Heart left ventricle (tissue), 16 donors: ENCODE results near the gene TH. TPM values are rescaled to one million over a fixed set of nuclear protein-coding genes. Genes with fewer than 3 reads are reported as not detected.
"Not testable (repeated sequence)": the region's sequence is repeated elsewhere in the genome, so short reads cannot be mapped to it uniquely, and the experiment has no call there.

Source experiments
- ATAC-seq, 4 donors: fragments of 200-7000 bp; cut with Tn5 transposase; one replicate each; pipeline ENCODE4 v1.9.1; 2020 to 2022; ENCODE audit warnings: moderate library complexity in 4 of 4, mild to moderate bottlenecking in 3 of 4, moderate number of reproducible peaks in 1 of 4
- DNase-seq, 5 donors: peaks; one replicate each; pipeline ENCODE4 v3.0.0-alpha.2; 2020
- H3K27ac ChIP-seq, 12 donors: fragments of 200-600 bp; sonication (generic) in 4 of 12; one replicate each; pipeline versions ENCODE4 v1.5.0 to v1.8.0; 2016 to 2022; ENCODE audit warnings: mild to moderate bottlenecking in 2 of 12
- H3K27me3 ChIP-seq, 9 donors: fragments of 200-600 bp; sonication (generic) in 2 of 9; one replicate each; pipeline versions ENCODE4 v1.5.1 to v1.8.0; 2016 to 2022; ENCODE audit warnings: mild to moderate bottlenecking in 3 of 9
- H3K36me3 ChIP-seq, 9 donors: fragments of 200-600 bp; sonication (generic) in 2 of 9; one replicate each; pipeline versions ENCODE4 v1.5.0 to v1.8.0; 2018 to 2022; ENCODE audit warnings: mild to moderate bottlenecking in 2 of 9
- H3K4me1 ChIP-seq, 12 donors: fragments of 200-600 bp; sonication (generic) in 4 of 12; one replicate each; pipeline versions ENCODE4 v1.5.0 to v1.8.0; 2016 to 2022; ENCODE audit warnings: mild to moderate bottlenecking in 3 of 12
- H3K4me3 ChIP-seq, 12 donors: fragments of 200-600 bp; sonication (generic) in 4 of 12; one replicate each; pipeline versions ENCODE4 v1.5.0 to v1.8.0; 2017 to 2022; ENCODE audit warnings: mild to moderate bottlenecking in 9 of 12, moderate library complexity in 4 of 12
- H3K9me3 ChIP-seq, 12 donors: fragments of 200-600 bp; sonication (generic) in 4 of 12; one replicate each; pipeline versions ENCODE4 v1.5.0 to v1.8.0; 2016 to 2022; ENCODE audit warnings: mild to moderate bottlenecking in 1 of 12
- CTCF ChIP-seq, 12 donors: fragments of 200-600 bp; sonication (generic) in 4 of 12; IDR thresholded peaks; one replicate each; pipeline versions ENCODE4 v1.5.0 to v1.8.0; 2018 to 2022; ENCODE audit warnings: antibody characterized with exemption in 12 of 12, mild to moderate bottlenecking in 5 of 12
- POLR2A ChIP-seq, 2 donors: fragments of 450-650 bp; IDR thresholded peaks; one replicate each; pipeline ENCODE4 v1.6.1; 2017; ENCODE audit warnings: antibody characterized with exemption in 2 of 2, mild to moderate bottlenecking in 2 of 2, moderate library complexity in 2 of 2
- WGBS, 4 donors: extraction: QIAGEN DNeasy Blood & Tissue Kit in 2 of 4; methylation state at CpG; one replicate each; pipeline versions ENCODE4 v1.1.5 to v1.1.7; 2013 to 2018; 5-methylcytosine and 5-hydroxymethylcytosine counted together
- intact Hi-C, 10 donors: fragments of 100-400 bp; cut with DNase I; formaldehyde crosslinking; loops; one replicate each; pipeline versions ENCODE4 v1.11.1 to v1.14.2; 2022
- polyA plus RNA-seq, 2 donors: library from polyadenylated mRNA; stranded (reverse); fragments of 200-250 nt; gene quantifications; one replicate each; pipeline ENCODE4 v1.2.3, GENCODE V29; 2013
- total RNA-seq, 9 donors: library from RNA; depleted of rRNA in 2 of 9; stranded (reverse); fragments of >200 nt in 2 of 9; fragmentation: NEBNext Ultra II Directional in 3 of 9; extraction: Animal tissue kit (Norgen Biotek cat#: 25700) in 3 of 9; gene quantifications; one replicate each; pipeline versions ENCODE4 v1.1.0 to v1.2.4, GENCODE V29; 2016 to 2023
- donor health status: ischemic (EF 13 %, LVEDD 7.1; RV severe dilation, severe dysfunction).
- donor health status: healthy with polysubstance abuse.
- donor health status: DM: no; HTN: yes; CAD: no.
- donor health status: DM: no; HTN: no; CAD: no.
- donor health status: ischemic (EF 25% LVEDD 6.9; RV normal size, moderate dysfunction).
- donor health status: ischemic (EF 25% LVEDD 5.7; RV mildly dilated, moderate dysfunction).
- donor health status: healthy.
- donor health status: DM: yes; HTN: yes; CAD: no.
- donor health status: ischemic (EF 35%, LVEDD 5.7; RV mildly dilated, moderate dysfunction).
- donor health status: nonischemic (EF 11% LVEDD 7.7; RV severe dilation, severe dysfunction).
- donor health status: DM: yes; HTN: yes; CAD: no.
- donor health status: PGD.
- donor health status: ischemic (EF 29% LVEDD 5.4; RV normal size, mild dysfunction).
- donor health status: nonischemic (EF 23%, LVEDD 6.1; RV moderate dilation, normal function).

TH gene
- total and polyA plus RNA-seq, 11 donors = 0.08 TPM; not detected in 10

- Histone ChIP-seq H3K9me3 (no peaks in the 10 kb centered on the region), H3K4me3 (no peak overlapping the region), H3K27me3 (peaks cover 0 to 5% (median 0%) of the 10 kb centered on the region in 9 donors), H3K4me1 (no peaks in the 10 kb centered on the region), H3K36me3 (peaks cover 0 to 4% (median 0%) of the 10 kb centered on the region in 9 donors), H3K27ac (no peak overlapping the region)
- intact Hi-C loops = no loop called here
- TF ChIP-seq CTCF (IDR thresholded peaks at IDR 0.05) = no peak
- TF ChIP-seq POLR2A (IDR thresholded peaks at IDR 0.05) = no peak
- peak in 1 of 5 donors; percentile 0 for DNase-seq
- 87 to 95% (median 92%) methylated on average over 2 of the region's 2 CpGs for WGBS, 4 donors
- ATAC-seq = no peak
These were observed 45.0 kb downstream of the TH start for GRCh38 chr11:2126520-2127085.

GRCh38 chr11:2124736-2125484, 46.7 kb downstream of the TH start:
- WGBS, 4 donors = 89 to 91% (median 90%) methylated on average over 8 to 10 of the region's 10 CpGs

GRCh38 chr11:2123628-2123960, 48.0 kb downstream of the TH start:
- DNase-seq (peak in 1 of 5 donors; percentile 51), ATAC-seq (no peak)
- 89 to 91% (median 90%) methylated on average over 7 of the region's 7 CpGs for WGBS, 4 donors
- H3K9me3 ChIP-seq = no peaks in the 10 kb centered on the region
- TF ChIP-seq POLR2A (IDR thresholded peaks at IDR 0.05) = no peak
- no peak for TF ChIP-seq CTCF (IDR thresholded peaks at IDR 0.05)
- intact Hi-C loops = loop anchor here in 2 of 10 donors (5.0 kb wide), 2 partner anchors 36 to 51 kb away; no protein-coding TSS in a partner anchor
- no peaks in the 10 kb centered on the region for H3K36me3 ChIP-seq
- H3K4me1 ChIP-seq = no peaks in the 10 kb centered on the region
- H3K4me3 ChIP-seq = no peak overlapping the region
- peaks cover 0 to 21% (median 6%) of the 10 kb centered on the region in 9 donors for H3K27me3 ChIP-seq
- no peak overlapping the region for H3K27ac ChIP-seq

More at GRCh38 chr11:2124736-2125484, 46.7 kb downstream of the TH start:
- H3K27ac ChIP-seq, H3K4me3 ChIP-seq, ATAC-seq, H3K4me1 ChIP-seq, H3K36me3 ChIP-seq, H3K9me3 ChIP-seq: not testable (repeated sequence)
- peaks cover 0 to 21% (median 6%) of the 10 kb centered on the region in 9 donors for H3K27me3 ChIP-seq
- DNase-seq = peak in 1 of 5 donors; percentile 2
- intact Hi-C loops = loop anchor here in 2 of 10 donors (5.0 kb wide), 2 partner anchors 38 to 53 kb away; no protein-coding TSS in a partner anchor

- DNase-seq (peak in 2 of 5 donors; percentile 16 to 42), ATAC-seq (no peak)
- no peak for TF ChIP-seq POLR2A (IDR thresholded peaks at IDR 0.05)
- no peak for TF ChIP-seq CTCF (IDR thresholded peaks at IDR 0.05)
- Histone ChIP-seq H3K27ac (no peak overlapping the region), H3K9me3 (no peaks in the 10 kb centered on the region), H3K27me3 (peaks cover 0 to 21% (median 6%) of the 10 kb centered on the region in 9 donors), H3K4me1 (no peaks in the 10 kb centered on the region), H3K4me3 (no peak overlapping the region), H3K36me3 (no peaks in the 10 kb centered on the region)
- intact Hi-C loops = loop anchor here in 2 of 10 donors (5.0 kb wide), 2 partner anchors 36 to 51 kb away; no protein-coding TSS in a partner anchor
- WGBS, 4 donors = 80 to 84% (median 83%) methylated on average over 9 to 13 of the region's 13 CpGs
These were observed 48.5 kb downstream of the TH start for GRCh38 chr11:2122907-2123627.
